Measurements from ENCODE around the gene KCNN3.

Gene KCNN3

GRCh38 chr1:154860156-154860870 lies 9.8 kb downstream of the KCNN3 start:
- DNase-seq, result no peak

- DNase-seq, result peak; percentile 60
These were observed 10.3 kb downstream of the KCNN3 start for GRCh38 chr1:154859786-154860155.

GRCh38 chr1:154859151-154859785 lies 10.8 kb downstream of the KCNN3 start:
- no peak for DNase-seq

- no peak for DNase-seq
These were observed 12.5 kb downstream of the KCNN3 start for GRCh38 chr1:154857441-154858215.

- DNase-seq, result no peak
These were observed 13.1 kb downstream of the KCNN3 start for GRCh38 chr1:154857022-154857421.

GRCh38 chr1:154856544-154856943 lies 13.5 kb downstream of the KCNN3 start:
- no peak for DNase-seq

GRCh38 chr1:154856049-154856448 lies 14.0 kb downstream of the KCNN3 start:
- no peak for DNase-seq

GRCh38 chr1:154855186-154855851 lies 14.8 kb downstream of the KCNN3 start:
- DNase-seq, result no peak

- DNase-seq, result no peak
These were observed 17.2 kb downstream of the KCNN3 start for GRCh38 chr1:154852845-154853244.

- DNase-seq, result no peak
These were observed 18.5 kb downstream of the KCNN3 start for GRCh38 chr1:154851392-154852177.

- DNase-seq, result no peak
These were observed 20.4 kb downstream of the KCNN3 start for GRCh38 chr1:154849645-154850131.

- no peak for DNase-seq
These were observed 21.1 kb downstream of the KCNN3 start for GRCh38 chr1:154848983-154849382.

- no peak for DNase-seq
These were observed 22.2 kb downstream of the KCNN3 start for GRCh38 chr1:154847891-154848290.

- DNase-seq, result no peak
These were observed 23.3 kb downstream of the KCNN3 start for GRCh38 chr1:154846565-154847442.

- DNase-seq, result no peak
These were observed 24.2 kb downstream of the KCNN3 start for GRCh38 chr1:154845879-154846278.

GRCh38 chr1:154845174-154845573 lies 24.9 kb downstream of the KCNN3 start:
- DNase-seq, result no peak

- no peak for DNase-seq
These were observed 25.8 kb downstream of the KCNN3 start for GRCh38 chr1:154844297-154844681.

GRCh38 chr1:154843636-154844296 lies 26.3 kb downstream of the KCNN3 start:
- DNase-seq, result peak; percentile 76

- DNase-seq, result no peak
These were observed 27.4 kb downstream of the KCNN3 start for GRCh38 chr1:154842635-154843034.

GRCh38 chr1:154841384-154841783 lies 28.7 kb downstream of the KCNN3 start:
- no peak for DNase-seq

All from NCI-H1048 (cell line).